ENCODE results near the gene YARS2. TPM values are rescaled to one million over a fixed set of nuclear protein-coding genes. Genes with fewer than 3 reads are reported as not detected.

Gene YARS2
- 11.8 TPM for total RNA-seq
- long read RNA-seq, transcript YARS2-201 (5 exons, 2,122 nt): major isoform, 14 of 20 reads
- long read RNA-seq, partial matches to known transcripts: 0 of 20 reads
- long read RNA-seq, other reads (novel, unspliced or antisense): 6 of 20 reads

DNA sequence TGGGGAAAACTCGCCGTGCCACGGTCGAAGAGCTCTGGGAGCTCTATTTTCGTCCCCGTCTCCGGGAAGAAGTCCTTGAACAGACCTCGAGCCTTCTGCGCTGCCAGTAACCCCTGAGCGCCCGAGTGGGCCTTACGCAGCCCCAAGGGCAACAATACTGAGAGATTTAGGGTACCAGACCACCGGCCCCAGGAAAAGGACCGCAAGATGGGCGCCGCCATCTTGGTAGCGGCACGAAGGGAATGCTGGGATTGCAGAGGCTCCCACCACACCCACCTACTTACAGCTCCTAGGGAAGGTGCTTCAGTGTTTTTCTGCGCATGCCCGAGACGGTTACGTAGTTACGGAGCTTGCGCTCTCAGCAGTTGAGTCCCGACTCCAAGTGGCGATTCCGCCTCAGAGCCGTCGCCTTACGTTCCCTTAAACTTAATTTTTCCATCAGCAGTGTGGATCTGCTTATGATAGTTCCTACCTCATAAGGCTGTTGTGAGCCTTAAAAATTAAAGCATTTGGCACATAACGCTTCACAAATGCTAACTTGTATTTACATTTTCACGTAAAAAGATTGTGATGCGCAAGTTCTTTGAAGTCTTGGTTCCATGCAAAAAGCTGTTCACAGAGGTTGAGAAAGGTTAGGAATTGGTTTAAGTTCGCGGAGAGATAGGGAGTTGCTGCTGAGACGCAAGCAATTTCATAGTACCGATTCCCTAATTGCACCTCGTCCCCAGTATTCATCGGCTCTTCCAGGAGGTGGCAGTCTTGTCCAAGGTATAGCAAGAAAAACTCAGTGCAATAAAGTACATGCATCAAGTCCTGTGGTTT is at the start of gene YARS2:
TSS of gene YARS2 (minus strand) at position 244 of the 822 bp plus-strand sequence. CDS start at position 221, 23 bp downstream.
- peak; percentile 100 for ATAC-seq
- intact Hi-C loops (cut with micrococcal nuclease): loop anchor here (5.0 to 10.0 kb wide), 2 partner anchors 159 to 1266 kb away; partner anchors contain the start of gene ALG10

DNA sequence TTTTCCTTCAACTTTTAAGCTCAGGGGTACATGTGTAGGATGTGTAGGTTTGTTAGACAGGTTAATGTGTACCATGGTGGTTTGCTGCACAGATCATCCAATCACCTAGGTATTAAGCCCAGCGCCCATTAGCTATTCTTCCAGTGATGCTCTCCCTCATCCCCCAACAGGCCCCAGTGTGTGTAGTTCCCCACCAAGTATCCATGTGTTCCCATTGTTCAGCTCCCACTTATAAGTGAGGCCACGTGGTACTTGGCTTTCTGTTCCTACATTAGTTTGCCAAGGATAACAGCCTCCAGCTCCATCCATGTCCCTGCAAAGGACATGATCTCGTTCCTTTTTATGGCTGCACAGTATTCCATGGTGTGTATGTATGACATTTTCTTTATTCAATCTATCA is 48.6 kb upstream of the YARS2 start:
- ATAC-seq: peak; percentile 50
- no peak for DNase-seq
- intact Hi-C loops (cut with micrococcal nuclease): no loop called here

More for the DNA sequence above, at the start of gene YARS2:
- peak; percentile 94 for DNase-seq

DNA sequence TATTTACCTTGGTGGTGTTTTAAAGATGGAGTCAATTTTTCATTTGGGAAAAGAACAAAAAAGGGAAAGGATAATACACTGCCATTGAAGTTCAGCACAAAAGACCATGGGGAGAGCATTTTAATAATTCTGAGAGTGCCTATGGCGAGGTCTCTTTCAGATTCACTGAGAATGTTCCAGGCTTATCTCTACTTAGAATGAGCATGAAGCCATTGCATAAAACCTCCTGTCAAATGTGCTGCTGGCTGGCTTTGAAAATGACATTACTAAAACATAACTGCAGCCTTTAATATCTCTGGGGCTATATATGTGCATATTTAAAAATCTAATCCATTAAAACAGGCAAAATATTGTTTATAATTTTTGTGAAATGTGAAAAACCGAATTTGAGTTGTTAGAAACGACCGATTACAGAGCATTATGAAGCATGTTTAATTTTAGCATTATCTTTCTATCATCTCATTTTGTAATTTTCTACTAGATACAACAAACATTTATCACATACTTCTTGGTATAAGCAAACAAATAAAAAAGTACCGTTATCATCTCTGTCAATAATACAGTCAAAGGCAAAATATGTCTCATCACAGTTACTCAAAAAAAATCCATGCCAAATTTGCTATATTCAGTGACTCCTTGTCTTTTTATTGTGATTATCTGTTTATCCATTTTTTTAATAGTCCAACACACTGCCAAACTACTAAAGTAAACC is 45.7 kb upstream of the YARS2 start:
- DNase-seq (no peak), ATAC-seq (no peak)
- intact Hi-C loops (cut with micrococcal nuclease): no loop called here

DNA sequence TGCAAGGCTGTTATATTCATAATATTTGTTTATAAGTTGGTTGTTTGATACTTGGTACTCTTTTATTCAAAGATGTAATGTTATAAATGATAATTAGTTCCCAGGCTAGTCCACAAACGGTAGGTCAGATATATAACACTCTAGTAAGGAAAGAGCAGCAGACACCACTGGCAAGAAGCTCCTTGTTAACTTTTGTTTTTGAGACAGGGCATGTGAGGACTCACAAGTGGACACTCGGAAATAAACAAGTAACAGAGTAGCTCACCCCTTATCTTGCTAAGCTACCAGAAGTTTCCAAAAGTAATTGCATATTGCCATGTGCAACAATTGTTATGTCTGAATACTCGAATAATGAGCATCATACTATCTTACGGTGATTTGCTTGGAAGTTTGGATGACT is 38.6 kb upstream of the YARS2 start:
- DNase-seq (no peak), ATAC-seq (peak; percentile 35)
- intact Hi-C loops (cut with micrococcal nuclease): loop anchor here (10.0 kb wide), 1 partner anchor 101 kb away; the partner anchor contains the start of gene PKP2

DNA sequence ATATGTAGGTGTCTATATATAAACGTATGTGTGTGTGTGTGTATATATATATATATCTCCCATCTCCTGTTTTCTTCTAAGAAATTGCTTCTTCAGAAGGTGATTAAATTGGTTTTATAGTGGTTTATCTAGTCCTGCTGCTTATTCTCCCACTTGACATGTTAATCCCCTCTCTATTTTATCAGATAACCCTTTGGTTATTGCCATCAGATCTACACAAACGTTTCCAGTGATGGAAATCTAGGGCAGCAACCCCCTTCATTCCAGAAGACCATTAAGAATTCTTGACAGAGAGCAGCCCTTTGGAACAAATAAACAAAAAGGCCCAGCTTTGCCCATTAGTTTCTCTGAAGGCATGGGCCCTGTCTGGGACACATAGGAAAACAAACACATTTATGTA is 34.2 kb upstream of the YARS2 start:
- intact Hi-C loops (cut with micrococcal nuclease): loop anchor here (10.0 kb wide), 1 partner anchor 105 kb away; the partner anchor contains the start of gene PKP2
- ATAC-seq: no peak
- DNase-seq: no peak

DNA sequence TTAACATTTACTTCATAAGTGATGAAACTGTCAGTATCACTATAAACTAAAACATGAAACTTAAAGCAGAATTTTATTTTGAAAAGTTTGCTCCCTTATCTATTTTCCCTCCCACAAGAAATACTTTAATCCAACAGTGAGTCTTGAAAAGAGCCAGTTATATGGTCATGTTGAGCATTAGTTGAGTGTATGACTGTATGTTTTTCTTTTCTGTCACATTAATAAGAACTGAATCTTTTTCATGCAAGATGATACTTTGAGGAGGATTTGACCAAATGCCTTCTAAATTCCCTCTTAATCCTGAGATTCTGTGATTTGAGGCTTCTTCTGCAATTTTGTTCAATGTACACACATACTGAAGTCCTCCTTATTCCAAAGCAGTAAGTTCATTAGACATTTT is 33.7 kb upstream of the YARS2 start:
- DNase-seq (no peak), ATAC-seq (no peak)
- intact Hi-C loops (cut with micrococcal nuclease): no loop called here

DNA sequence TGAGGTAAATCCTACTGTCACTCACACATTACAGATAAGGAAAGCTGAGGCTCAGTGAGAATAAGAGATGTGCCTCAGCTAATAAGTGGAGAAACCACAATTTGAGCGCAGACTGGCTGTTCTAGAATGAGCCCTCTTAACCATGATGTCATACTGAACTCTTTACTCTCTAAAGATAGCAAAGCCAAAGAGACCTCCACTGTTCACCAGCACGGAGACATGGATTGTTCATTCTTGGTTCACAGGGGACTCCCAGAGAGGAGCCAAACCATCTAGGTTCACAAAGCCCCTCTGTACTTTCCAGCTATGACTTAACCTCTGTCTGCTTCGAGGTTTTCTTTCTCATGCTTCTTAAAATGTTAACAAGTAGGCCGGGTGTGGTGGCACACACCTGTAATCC is 32.7 kb upstream of the YARS2 start:
- DNase-seq (no peak), ATAC-seq (no peak)
- intact Hi-C loops (cut with micrococcal nuclease): no loop called here

DNA sequence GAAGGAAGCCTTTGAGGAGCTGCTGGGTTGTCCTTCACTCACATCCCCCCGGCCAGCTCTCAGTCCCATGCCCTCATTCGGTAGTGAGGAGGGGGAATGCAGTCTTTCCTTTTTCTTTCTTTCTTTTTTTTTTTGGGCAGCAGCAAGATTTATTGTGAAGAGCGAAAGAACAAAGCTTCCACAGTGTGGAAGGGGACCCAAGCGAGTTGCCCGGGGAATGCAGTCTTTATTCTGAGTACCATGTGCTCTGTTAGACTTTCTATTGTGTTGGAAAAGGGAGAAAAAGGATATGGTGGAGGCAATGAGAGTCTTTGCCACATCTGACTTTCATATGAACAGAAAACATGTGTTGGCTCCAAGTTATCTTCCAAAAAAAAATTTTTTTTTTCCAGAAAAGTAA is 29.9 kb upstream of the YARS2 start:
- ATAC-seq (no peak), DNase-seq (no peak)
- intact Hi-C loops (cut with micrococcal nuclease): no loop called here

DNA sequence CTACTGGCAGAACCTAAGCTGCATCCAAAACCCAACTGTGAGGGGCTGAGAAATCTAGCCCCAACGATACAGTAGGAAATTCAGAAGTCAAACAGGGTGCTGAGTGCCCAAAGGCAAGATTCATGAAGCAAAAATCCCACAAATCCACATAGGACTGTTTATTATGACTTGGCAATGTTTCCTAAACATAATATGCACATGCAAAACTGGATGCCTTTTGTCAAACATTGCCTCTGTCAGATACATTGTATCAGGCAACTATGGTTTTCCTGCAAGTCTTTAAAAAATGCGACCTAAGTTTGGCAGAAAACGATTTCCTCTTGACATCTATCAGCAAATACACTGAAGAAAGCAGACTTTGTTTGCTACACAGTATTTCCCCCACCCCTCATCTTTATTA is 27.3 kb upstream of the YARS2 start:
- no peak for ATAC-seq
- intact Hi-C loops (cut with micrococcal nuclease): no loop called here
- no peak for DNase-seq

DNA sequence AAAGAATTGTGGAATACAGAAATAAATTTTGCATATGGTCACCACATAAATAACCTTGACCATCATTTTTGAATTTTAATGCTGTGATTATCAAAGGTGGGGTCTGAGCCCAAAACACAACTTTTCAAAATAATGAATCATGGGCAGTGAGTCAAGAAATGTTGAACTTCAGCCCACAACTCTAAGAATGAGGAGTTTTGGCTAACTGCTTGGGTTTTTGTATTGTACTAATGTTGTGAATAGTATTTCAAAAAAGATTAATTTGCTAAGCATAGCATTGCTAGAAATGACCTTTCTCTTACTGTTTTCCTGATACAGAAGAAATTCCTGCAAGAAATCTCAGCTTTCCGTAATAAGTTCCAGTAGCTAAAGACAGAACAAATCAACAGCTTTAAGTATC is 24.4 kb upstream of the YARS2 start:
- intact Hi-C loops (cut with micrococcal nuclease): no loop called here
- DNase-seq (no peak), ATAC-seq (no peak)

DNA sequence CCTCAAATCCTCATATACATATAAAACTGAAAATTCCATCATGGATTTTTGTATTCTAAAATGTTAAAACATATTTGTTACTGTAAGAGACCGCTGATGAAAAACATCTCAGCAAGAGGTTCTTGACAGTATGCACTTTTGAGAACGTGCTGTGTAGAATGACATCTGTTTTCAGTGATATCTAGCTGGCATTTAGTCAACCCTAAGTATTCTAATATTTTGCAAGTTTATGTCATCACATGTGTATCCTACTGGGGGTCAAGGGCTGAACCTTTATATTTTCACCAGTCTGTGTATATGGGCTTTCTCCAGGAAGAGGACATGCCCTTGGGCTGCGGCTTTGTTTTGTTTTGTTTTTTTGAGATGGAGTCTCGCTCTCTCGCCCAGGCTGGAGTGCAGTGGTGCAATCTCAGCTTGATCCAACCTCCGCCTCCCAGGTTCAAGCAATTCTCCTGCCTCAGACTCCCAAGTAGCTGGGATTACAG is 22.0 kb upstream of the YARS2 start:
- no peak for ATAC-seq
- DNase-seq: no peak
- intact Hi-C loops (cut with micrococcal nuclease): no loop called here

DNA sequence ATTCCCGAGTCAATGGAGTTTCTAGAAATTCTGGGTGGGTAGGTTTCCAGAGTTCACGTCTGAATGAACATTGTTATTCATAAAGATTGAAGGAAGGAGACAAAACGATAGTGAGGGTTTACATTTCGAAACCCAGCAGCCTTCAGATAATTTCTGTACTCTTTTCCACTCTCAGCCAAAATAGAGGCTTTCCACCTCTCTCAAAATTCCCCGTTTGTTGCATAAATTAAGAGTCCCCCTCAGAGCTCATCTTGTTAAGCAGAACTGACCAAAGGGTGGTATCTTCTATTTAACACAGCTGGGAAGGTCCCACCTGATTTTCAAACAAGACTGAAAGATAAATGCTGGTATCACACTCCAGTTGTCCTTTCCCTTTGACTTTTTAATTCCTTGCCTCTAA is 21.5 kb upstream of the YARS2 start:
- ATAC-seq: no peak
- intact Hi-C loops (cut with micrococcal nuclease): no loop called here

DNA sequence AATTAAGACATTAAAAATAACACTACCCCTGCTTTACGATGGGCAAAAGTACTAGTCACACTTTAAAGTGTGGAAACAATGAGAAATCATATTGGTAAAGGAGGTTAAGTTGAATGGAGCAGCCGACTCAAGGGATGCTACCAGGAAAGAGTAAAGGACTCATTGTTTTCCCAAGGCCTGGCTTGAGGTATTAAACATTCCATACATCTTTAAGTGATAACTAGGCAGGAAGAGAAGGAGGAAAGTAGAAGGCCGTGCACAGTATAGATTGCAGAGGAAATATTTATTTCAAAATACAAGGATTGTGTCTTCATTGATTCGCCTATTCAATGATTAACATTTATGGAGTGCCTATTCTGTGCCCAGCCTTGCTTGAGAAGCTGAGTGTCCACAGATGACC is 20.6 kb upstream of the YARS2 start:
- DNase-seq (no peak), ATAC-seq (no peak)
- intact Hi-C loops (cut with micrococcal nuclease): no loop called here

More for the DNA sequence above, 21.5 kb upstream of the YARS2 start:
- no peak for DNase-seq

DNA sequence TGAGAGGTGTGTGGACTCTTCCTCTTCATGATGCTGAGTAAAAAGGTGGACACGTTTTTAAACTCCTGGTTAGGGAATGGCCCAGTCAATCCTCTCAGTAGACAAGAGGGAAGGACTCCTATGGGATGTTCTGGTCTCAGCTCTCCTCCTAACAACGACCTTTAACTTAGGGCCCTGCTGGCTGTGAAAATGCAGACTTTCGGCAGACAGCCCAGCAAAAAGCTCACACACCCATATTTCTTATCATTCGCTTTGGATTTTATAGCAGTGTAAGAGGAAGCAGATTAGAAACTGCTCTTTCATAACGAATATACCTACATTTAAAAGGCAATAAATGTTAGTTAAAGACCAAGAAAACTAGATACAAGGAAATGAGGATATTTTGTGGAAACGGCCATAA is 18.0 kb upstream of the YARS2 start:
- DNase-seq (no peak), ATAC-seq (no peak)
- intact Hi-C loops (cut with micrococcal nuclease): no loop called here

DNA sequence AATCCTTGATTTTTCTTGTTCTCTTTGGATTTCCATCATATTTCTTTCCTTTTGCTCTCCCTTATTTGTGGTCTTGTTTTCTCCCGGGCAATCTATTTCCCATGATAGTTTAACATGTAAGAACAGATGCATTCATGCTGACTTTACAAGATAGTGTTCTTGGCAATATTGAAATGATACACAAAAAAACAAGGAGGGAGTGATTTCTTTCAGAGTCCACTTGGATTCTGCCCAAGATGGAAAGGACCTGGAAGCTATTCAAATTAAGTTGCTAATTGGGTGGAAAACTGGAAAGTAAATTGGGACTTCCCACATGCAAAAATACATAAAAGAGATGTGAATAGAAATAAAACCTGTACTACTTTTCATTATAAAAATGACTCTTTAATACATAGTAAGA is 14.4 kb upstream of the YARS2 start:
- intact Hi-C loops (cut with micrococcal nuclease): no loop called here
- ATAC-seq (no peak), DNase-seq (no peak)

DNA sequence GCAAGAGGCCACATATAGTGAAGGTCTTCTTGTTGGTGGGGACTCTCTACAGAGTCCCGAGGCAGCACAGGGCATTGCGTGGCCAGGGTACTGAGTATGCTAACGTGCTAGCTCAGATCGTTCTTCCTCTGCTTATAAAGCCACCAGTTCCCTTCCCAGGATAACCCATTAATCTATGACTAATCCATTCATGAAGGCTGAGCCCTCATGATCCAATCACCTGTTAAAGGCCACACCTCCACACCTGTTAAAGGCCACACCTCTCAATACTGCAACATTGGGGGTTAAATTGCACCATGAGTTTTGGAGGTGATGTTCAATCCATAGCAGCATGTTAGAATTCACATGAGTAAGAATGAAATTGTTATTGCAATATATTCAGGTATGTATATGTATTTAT is 12.8 kb upstream of the YARS2 start:
- intact Hi-C loops (cut with micrococcal nuclease): no loop called here
- DNase-seq (no peak), ATAC-seq (no peak)

DNA sequence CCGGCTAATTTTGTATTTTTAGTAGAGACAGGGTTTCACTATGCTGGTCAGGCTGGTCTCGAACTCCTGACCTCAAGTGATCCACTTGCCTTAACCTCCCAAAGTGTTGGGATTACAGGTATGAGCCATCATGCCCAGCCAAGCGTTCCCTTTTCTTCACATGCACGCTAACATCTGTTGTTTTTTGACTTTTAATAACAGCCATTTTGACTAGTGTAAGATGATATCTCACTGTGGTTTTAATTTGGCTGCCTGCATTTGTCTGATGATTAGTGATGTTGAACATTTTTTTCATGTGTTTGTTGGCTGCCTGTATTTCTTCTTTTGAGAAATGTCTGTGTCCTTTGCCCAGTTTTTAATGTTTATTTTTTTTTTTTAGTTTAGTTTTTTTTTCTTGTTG is 10.2 kb upstream of the YARS2 start:
- DNase-seq (no peak), ATAC-seq (no peak)
- intact Hi-C loops (cut with micrococcal nuclease): no loop called here

DNA sequence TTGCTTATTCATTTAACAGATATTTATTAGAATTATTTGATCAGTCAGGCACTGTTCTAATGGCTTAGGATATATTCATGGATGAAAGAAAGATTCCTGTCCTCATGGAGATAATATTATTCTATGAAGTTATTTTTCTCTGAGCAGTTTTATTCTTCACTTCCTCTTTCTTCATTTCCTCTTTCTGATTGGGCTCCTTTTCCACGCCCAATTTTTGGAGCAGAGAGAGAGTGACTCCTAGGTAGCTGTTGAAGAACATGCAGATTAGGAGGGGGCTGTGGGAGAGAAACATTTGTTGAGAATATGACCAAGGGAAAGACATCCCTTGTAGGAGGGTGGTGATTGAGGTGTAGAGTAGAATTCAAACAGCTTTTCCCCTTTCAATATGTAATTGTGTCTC is 6.0 kb upstream of the YARS2 start:
- ATAC-seq (no peak), DNase-seq (no peak)
- intact Hi-C loops (cut with micrococcal nuclease): no loop called here

DNA sequence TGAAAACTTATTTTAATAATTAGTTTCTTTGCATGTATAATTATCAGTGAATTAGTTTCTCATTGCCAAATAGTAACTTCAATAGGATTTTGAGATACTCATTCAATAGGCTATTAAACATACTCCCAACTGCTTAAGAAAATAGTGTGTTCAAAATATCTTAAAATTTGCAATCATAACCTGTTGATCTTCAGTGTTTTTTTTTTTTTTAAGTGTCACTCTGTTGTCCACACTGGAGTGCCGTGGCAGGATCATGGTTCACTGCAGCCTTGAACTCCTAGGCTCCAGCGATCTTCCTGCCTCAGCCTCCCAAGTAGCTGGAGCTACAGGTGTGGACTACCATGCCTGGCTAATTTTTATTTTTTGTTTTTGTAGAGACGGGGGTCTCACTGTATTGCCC is 1.5 kb upstream of the YARS2 start:
- ATAC-seq (no peak), DNase-seq (no peak)
- intact Hi-C loops (cut with micrococcal nuclease): loop anchor here (5.0 to 10.0 kb wide), 2 partner anchors 158 to 1265 kb away; partner anchors contain the start of gene ALG10

DNA sequence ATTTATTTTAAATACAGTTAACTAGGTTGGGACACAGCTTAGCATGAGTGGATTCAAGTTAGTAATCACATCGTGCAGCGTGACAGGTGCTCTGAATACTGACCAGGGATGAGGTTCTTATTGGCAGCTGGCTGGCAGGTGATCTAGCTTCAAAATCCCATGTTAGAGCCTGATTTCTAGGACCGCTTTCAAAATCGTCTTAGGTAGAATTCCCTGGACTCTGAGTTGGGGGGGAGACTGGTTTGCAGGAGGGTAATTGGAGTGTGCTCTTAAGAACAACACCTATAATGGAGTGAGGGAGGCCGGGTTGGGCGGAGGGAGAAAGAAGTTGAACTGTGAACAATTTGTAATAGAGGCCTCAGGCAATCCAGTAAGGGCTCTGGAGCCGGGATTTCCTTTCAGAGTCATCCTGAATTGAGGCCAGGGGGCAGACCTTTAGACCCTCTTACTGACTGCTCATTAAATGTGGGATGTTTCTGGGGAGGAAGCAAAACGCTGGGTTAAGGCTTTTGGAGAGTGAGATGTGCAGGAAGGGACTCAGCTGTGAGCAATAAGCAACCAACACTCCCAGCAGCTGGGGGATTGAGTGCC is 874 bp upstream of the YARS2 start:
- DNase-seq (no peak), ATAC-seq (no peak)
- intact Hi-C loops (cut with micrococcal nuclease): loop anchor here (5.0 to 10.0 kb wide), 2 partner anchors 158 to 1266 kb away; partner anchors contain the start of gene ALG10

All from left ventricle myocardium superior (tissue), 1 donor.